DMS153 treated with DMSO at 0.1 percent for 48 hours (cell line): ENCODE data around the gene NCKAP5L.

Source experiments
- DNase-seq: peaks from one replicate; lab custom pipeline; 2025; ENCODE audit not compliant: unreplicated experiment; lab: John Stamatoyannopoulos, UW

The NCKAP5L gene

GRCh38 chr12:49824895-49825294 is 3.3 kb downstream of the NCKAP5L start:
- DNase-seq = no peak

- no peak for DNase-seq
Measured at GRCh38 chr12:49824416-49824815, 3.8 kb downstream of the NCKAP5L start.

- no peak for DNase-seq
Measured at GRCh38 chr12:49823951-49824350, 4.3 kb downstream of the NCKAP5L start.

GRCh38 chr12:49823350-49823749 is 4.9 kb downstream of the NCKAP5L start:
- DNase-seq = no peak

- DNase-seq = no peak
Measured at GRCh38 chr12:49821373-49822287, 6.6 kb downstream of the NCKAP5L start.

GRCh38 chr12:49819786-49820185 is 8.4 kb downstream of the NCKAP5L start:
- no peak for DNase-seq

- no peak for DNase-seq
Measured at GRCh38 chr12:49818241-49818895, 9.8 kb downstream of the NCKAP5L start.

- no peak for DNase-seq
Measured at GRCh38 chr12:49813131-49813530, 15.1 kb downstream of the NCKAP5L start.

- DNase-seq = no peak
Measured at GRCh38 chr12:49811961-49812401, 16.2 kb downstream of the NCKAP5L start.

GRCh38 chr12:49811136-49811535 is 17.1 kb downstream of the NCKAP5L start:
- no peak for DNase-seq

- DNase-seq = no peak
Measured at GRCh38 chr12:49809906-49810389, 18.3 kb downstream of the NCKAP5L start.

GRCh38 chr12:49809381-49809905 is 18.8 kb downstream of the NCKAP5L start:
- no peak for DNase-seq

- DNase-seq = no peak
Measured at GRCh38 chr12:49808686-49809380, 19.4 kb downstream of the NCKAP5L start.

GRCh38 chr12:49807991-49808580 is 20.1 kb downstream of the NCKAP5L start:
- no peak for DNase-seq

- DNase-seq = no peak
Measured at GRCh38 chr12:49806877-49807276, 21.3 kb downstream of the NCKAP5L start.

- no peak for DNase-seq
Measured at GRCh38 chr12:49806321-49806813, 21.8 kb downstream of the NCKAP5L start.

GRCh38 chr12:49805409-49805808 is 22.8 kb downstream of the NCKAP5L start:
- DNase-seq = no peak

- DNase-seq = no peak
Measured at GRCh38 chr12:49804821-49805220, 23.4 kb downstream of the NCKAP5L start.

- no peak for DNase-seq
Measured at GRCh38 chr12:49803693-49804450, 24.3 kb downstream of the NCKAP5L start.
